Amniotic stem cell (primary cell): ENCODE data around the gene NELFCD.
"Not testable (repeated sequence)": the region's sequence is repeated elsewhere in the genome, so short reads cannot be mapped to it uniquely, and the experiment has no call there.

ENCODE experiments used
- DNase-seq: peaks from one replicate; lab custom pipeline; 2025; lab: John Stamatoyannopoulos, UW

Gene NELFCD

GRCh38 chr20:58980711-58981627, at the start of gene NELFCD:
Gene NELFCD, plus strand, starts transcription at chr20:58981256. Its CDS starts 54 bp downstream, at chr20:58981310.
- peak; percentile 53 for DNase-seq

- DNase-seq: no peak
Measured at GRCh38 chr20:58932170-58932569, 48.9 kb upstream of the NELFCD start.

GRCh38 chr20:58938078-58938477, 43.0 kb upstream of the NELFCD start:
- no peak for DNase-seq

GRCh38 chr20:58938541-58938940, 42.5 kb upstream of the NELFCD start:
- no peak for DNase-seq

GRCh38 chr20:58941471-58941870, 39.6 kb upstream of the NELFCD start:
- no peak for DNase-seq

GRCh38 chr20:58942549-58942948, 38.5 kb upstream of the NELFCD start:
- DNase-seq: no peak

GRCh38 chr20:58944610-58945009, 36.4 kb upstream of the NELFCD start:
- no peak for DNase-seq

GRCh38 chr20:58945965-58946631, 35.0 kb upstream of the NELFCD start:
- DNase-seq: no peak

- not testable (repeated sequence) for DNase-seq
Measured at GRCh38 chr20:58947797-58948388, 33.2 kb upstream of the NELFCD start.

- DNase-seq: no peak
Measured at GRCh38 chr20:58950603-58951002, 30.5 kb upstream of the NELFCD start.

GRCh38 chr20:58953050-58953449, 28.0 kb upstream of the NELFCD start:
- no peak for DNase-seq

GRCh38 chr20:58956078-58956477, 25.0 kb upstream of the NELFCD start:
- no peak for DNase-seq

GRCh38 chr20:58959652-58960051, 21.4 kb upstream of the NELFCD start:
- no peak for DNase-seq

- DNase-seq: no peak
Measured at GRCh38 chr20:58963060-58963584, 17.9 kb upstream of the NELFCD start.

- not testable (repeated sequence) for DNase-seq
Measured at GRCh38 chr20:58963922-58964321, 17.1 kb upstream of the NELFCD start.

- DNase-seq: no peak
Measured at GRCh38 chr20:58965270-58966064, 15.6 kb upstream of the NELFCD start.

- no peak for DNase-seq
Measured at GRCh38 chr20:58967652-58968429, 13.2 kb upstream of the NELFCD start.

- no peak for DNase-seq
Measured at GRCh38 chr20:58969439-58969838, 11.6 kb upstream of the NELFCD start.

- DNase-seq: no peak
Measured at GRCh38 chr20:58970146-58970545, 10.9 kb upstream of the NELFCD start.

- no peak for DNase-seq
Measured at GRCh38 chr20:58971429-58971828, 9.6 kb upstream of the NELFCD start.

- DNase-seq: no peak
Measured at GRCh38 chr20:58973179-58973578, 7.9 kb upstream of the NELFCD start.
